NCI-H345 treated with DMSO at 0.1 percent for 48 hours (cell line): ENCODE measurements around the gene PRKN.

ENCODE experiments used
- DNase-seq: peaks from one replicate; lab custom pipeline; 2025; ENCODE audit not compliant: unreplicated experiment; lab: John Stamatoyannopoulos, UW

PRKN gene

DNA sequence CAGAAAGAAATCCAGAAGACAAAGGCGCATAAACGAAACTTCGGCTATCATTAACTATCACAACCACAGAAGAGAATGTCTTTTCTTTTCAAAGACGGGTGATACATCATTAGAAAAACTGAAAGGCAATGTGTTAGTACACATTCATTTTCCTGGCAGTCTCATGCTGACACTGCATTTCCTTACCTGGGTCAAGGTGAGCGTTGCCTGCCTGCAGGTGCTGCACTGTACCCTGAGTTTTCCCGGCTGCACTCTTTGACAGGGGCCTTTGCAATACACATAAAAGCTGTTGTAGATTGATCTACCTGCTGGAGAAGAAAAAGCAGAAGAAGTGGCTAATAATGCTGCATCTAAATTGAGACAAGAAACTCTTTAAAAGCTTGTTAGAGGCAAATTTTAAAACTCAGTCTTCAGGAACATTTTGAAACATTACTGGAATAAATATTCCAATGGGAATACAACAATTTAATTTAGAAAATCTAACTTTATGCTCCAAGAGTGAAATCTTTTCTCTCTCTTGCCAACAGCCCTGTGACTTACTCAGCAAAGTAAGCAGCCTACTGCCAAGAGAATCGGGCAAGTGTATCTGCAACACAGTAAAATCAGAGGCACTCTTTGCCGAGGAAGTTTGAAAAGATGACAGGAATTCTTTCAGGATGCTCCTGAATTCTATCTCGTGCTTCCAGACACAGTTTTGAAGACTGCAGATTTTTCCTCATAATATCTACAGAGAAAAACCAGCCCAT is 526.4 kb downstream of the PRKN start:
- no peak for DNase-seq

- DNase-seq, result no peak
These were observed 527.5 kb downstream of the PRKN start for GRCh38 chr6:162200041-162200440.

DNA sequence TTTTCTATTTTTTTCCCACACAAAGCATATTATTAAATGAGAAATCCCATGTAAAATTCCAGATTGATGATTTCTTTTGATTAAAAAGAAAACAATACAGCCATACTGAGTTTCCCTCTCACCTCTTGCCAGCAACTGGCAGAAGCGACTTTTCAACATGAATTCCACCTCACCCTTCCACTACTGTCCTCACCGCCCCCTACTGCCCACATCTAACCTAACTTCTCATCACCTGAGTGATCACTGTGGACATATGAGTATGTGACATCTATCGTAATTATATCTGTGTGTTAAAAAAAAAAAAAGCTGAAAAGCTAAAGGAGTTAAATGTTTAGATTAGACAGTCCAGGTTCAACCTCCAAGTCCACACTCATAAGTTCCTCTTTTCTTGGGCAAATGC is 528.6 kb downstream of the PRKN start:
- DNase-seq, result no peak

DNA sequence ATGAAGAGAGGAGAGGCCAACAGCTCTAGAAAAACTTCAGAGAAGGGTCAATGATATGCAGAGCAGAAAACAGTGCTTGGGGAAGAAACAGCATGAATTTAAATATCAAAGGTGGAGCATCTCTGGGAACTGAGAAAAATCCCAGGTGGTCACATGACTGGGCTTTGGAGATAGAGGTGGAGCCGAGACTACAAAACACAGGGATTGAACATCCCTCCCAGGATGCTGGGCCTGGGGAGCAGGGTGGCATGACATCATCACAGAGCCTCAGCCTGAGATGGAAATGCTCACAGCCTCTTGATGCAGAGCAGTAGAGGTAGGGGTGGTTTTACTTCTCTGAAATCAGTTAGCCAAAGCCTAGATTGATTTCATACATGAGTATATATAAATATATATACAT is 529.5 kb downstream of the PRKN start:
- no peak for DNase-seq

DNA sequence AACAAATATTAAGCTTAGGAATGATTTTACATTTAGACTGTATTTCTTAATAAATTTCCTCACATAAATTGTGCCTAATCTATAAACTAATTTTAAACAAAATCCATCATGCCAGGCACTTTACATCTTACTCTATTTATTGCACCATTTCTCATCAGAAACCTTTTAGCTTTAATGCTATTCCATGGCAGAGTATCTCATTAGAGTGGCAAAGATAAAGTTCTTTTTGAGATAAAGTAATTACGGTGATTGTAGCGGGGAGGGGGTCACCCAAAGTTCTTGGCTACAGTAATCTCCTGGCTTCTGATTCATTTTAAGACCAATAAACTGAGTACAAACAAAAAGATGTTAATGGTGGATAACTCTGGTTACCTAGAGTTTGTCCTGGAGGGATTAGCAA is 532.1 kb downstream of the PRKN start:
- DNase-seq, result no peak

DNA sequence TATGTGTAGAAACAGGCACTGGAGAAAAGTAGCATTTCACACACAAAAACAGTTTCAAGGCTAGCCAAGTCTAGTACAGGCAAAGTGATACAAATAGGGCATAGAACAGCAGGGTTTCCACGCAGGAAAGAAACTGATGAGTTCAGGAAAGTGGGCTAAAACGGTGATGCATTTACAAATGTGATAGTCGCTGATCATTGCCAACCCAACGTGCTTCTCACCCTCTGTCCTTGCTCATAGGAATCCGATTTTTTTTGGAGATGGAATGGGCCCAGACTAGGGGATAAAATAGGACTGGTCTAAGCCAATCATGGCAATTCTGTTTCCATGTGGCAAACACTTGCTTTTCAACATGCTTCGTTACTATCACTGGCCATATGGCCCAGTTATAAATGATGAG is 536.6 kb downstream of the PRKN start:
- no peak for DNase-seq

- DNase-seq, result no peak
These were observed 540.2 kb downstream of the PRKN start for GRCh38 chr6:162187168-162187935.

DNA sequence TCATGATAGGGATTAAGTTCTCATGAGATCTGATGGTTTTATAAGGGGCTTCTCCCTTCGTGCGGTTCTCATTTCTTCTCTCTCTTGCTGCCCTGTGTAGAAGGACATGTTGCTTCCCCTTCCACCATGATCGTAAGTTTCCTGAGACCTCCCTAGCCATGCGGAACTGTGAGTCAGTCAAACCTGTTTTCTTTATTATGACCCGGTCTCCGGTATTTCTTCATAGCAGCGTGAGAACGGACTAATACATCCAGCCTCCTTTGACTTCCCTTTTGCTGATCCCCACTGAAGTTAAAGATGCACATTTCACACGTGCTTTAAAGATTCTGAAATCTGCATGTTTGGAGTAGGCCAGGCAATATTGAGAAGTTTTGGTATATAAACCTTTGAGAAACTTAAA is 543.1 kb downstream of the PRKN start:
- DNase-seq, result no peak

DNA sequence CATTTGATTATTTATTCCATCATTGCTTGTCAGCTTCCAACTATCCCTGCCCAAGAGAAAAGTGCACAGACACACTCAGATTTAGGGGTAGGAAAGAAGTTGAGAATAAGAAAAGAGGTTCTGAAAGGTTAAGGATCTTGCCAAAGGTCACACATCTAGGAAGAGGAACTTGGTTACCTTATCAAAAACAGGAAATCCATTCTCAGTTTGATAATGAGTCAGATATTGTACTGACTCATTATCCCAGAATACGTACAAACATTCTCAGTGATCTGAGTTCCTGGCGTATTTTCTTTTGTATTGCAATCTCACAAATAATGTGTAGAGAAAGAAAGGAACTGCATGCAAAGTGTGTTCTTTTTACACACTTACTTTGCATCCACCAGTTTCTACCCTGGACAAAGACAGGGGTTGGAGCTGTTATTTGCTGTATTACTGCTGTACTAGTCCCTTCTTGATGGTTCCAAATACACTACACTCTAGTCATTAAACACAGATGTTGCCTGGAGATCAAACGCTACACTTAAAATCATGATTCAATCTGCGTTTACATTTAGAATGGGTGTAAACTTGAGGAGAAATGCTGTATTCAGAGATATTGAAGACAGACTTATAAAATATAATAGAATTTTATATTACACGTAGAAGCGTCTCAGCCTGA is 545.7 kb downstream of the PRKN start:
- no peak for DNase-seq

DNA sequence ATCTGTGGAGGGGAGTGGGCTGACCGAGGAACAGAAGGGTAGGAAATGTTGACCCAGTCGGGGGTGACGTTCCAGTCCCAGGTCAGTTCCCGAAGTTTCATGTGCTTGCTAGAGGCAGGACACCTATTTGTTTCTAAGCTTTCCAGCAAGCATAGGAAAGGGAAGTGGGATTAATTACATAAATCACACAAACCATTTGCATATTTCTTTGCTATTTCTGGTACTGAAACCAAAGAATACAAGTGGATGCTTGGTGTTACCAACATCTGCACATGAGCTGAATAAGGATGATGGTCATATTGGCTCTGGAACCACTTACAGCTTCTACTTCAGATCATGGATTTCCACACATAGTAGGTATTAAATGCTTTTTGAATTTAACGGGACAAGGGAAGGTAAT is 546.5 kb downstream of the PRKN start:
- no peak for DNase-seq

DNA sequence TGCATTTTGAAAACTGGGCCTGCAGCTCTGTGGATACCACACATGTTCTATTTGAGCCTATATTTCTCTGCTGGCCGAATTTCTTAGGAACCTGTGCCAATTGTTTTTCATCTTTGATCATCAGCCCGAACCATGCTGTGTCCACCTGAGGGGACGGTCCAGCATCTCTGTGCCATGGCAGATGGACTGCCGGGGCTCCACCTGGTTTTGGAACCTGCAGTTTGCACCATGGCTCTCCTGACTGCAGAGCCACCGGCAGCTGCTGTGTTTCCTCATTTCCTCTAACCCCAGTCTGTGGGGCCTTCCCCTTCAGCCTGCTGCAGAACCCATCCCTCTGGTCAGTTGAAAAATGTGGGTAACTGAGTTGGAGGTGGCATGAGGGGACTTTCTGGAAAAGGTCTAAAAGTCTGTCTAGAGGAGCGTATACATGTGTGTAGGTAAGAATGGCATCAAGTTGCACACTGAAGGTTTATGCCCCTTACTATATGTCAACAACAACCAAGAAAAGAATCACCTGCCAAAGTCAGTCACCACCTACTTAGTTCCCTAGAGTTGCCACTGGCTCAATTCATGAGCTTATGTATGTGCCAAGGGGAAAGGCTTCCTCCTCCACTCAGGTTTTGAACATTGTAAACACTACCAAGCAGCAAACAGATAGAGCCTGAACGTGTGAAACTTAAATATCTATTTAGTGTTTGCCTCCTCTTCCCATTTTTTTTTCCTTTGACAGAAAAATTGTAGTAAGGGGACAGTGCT is 548.2 kb downstream of the PRKN start:
- DNase-seq, result no peak

DNA sequence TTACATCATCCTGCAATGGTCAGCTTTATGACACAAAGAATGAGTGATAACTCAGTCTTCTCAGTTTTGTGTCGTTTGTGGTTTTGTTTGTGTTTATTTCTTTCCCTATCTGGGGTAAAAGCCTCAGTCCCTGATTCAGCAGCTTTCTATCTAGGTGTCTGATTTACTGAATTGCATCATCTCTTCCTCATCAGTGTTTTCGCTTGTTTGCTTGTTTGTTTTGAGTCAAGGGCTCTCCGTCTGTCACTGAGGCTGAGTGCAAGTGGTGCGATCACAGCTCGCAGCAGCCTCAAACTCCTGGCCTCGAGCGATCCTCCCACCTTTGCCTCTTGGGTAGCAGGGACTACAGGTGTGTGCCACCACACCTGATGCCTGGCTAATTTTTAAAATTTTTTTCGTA is 548.9 kb downstream of the PRKN start:
- no peak for DNase-seq

DNA sequence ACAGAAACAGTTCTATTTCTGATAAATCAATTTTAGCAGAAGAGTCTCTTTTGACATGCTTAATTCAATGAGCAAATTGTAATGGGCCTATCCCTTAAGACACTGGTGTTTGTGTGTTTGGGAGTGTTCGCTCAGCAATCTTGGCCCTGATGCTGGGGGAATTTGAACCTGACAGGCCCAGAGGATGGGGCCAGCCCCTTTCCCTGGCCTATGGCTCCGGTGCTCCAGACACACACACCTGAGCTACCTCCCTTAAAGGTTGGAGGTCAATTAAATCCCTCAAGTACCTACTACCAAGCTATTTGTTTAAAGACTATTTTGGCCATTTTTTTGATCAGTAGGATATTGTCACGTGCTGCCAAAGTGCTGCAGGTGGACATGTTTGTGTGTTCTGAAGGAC is 549.3 kb downstream of the PRKN start:
- no peak for DNase-seq

GRCh38 chr6:162177746-162178145 is 549.8 kb downstream of the PRKN start:
- no peak for DNase-seq

DNA sequence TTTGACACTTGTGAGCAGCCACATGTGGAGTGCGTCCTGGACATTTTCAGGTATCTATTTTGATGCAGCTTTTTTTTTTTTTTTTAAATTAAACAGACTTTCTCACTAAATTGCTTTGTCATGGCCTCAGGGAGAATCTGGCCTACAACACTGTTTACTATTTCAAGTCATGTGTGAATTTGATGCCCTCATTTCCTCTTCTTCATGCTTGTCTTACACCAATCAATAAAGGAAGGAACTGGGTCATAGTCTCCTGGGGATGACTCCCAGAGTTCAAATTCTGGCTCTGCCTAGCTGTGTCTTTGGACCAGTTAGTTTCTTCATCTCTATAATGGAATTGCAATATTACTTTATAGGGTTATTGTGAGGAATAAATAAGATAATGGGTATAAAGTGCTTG is 554.1 kb downstream of the PRKN start:
- no peak for DNase-seq

DNA sequence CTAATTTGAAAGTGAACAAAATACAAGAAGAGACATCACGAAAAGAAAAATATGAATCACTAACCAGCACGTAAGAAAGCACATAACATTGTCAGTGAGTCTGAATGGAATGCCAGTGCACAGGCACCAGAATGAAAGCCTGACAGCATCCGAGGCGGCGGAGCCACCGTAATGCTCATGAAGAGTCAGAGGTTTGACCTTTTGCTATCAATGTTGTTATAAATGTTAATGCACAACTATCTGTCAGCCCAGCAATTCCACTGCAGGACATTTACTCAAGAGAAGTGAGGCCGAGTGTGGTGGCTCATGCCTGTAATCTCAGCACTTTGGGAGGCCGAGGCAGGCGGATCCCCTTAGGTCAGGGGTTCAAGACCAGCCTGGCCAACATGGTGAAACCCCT is 562.1 kb downstream of the PRKN start:
- no peak for DNase-seq

DNA sequence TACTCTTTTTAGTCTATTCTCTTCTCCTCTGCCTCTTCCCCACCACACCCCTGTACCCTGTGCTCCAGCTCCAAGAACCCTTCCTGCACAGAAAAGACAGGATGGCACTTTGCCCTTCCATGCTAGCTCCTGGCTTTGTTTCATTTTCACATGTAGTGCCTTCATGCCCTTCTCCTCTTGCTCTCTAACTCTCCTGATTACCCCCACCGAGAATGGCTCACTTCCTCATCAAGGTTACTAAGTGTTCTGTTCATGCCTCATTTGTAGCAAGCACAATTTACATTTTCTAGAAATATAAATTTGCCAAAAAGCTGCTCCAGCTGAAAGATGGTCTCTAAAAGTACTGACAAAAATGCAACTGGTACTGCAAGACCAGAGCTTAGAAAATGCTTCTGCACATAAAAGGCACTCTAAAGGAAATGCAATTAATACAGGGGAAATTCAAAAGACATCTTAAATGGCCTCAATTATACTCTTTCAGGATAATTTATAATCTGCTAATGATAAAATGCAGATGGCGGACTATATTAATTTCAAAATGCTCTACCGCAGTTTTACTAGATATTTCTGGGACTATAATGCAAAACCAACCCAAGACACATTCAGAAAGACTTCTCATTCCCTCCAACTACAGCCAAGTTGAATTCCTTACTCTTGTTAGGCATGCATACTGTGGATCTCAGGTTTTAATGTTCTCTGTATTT is 570.2 kb downstream of the PRKN start:
- no peak for DNase-seq

- no peak for DNase-seq
These were observed 571.4 kb downstream of the PRKN start for GRCh38 chr6:162156146-162156545.

- DNase-seq, result no peak
These were observed 572.6 kb downstream of the PRKN start for GRCh38 chr6:162154930-162155329.

- DNase-seq, result no peak
These were observed 573.6 kb downstream of the PRKN start for GRCh38 chr6:162154001-162154400.

- DNase-seq, result no peak
These were observed 574.4 kb downstream of the PRKN start for GRCh38 chr6:162153120-162153519.
